Activated T-cell treated with anti-CD3 and anti-CD28 coated beads for 4 hours (primary cell): ENCODE data around the gene FKBP6.
"Not testable (repeated sequence)": the region's sequence is repeated elsewhere in the genome, so short reads cannot be mapped to it uniquely, and the experiment has no call there.

Experiments
- DNase-seq: peaks from one replicate; pipeline ENCODE4 v3.0.0-alpha.2; 2020

The FKBP6 gene

DNA sequence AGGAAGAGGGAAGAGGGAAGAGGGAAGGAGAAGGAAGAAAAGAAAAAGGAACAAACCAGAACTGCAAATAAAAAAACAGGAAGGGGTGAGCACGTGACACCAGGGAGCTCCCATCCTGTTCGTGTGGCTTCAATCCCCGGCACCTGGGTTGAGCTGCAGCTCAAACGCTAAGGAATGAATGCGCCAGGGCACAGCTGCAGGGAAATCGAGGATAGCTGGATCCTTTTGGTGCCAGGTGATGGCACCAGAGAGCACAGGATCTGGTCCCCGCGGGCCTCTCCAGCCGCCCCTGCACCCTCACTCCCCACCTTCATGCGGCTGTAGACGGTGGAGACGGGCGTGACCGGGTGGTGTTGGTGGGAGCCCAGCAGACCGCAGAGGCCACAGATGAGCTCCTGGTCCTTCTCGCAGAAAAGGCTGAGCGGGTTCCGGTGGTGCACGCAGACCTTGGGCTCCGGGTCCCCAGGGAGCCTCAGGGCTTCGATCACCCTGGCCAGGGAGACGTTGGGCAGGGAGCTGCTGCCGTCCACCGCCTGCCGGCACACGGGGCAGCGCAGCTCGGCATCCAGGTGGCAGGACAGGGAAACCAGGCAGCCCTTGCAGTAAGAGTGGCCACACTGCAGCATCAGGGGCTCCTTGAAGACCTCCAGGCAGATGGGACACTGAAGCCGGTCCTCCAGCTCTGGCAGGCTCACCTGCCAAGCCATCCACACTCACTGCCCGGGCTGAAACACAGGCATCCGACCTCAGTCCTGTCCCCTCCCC is 3.7 kb upstream of the FKBP6 start:
- peak; percentile 32 for DNase-seq

DNA sequence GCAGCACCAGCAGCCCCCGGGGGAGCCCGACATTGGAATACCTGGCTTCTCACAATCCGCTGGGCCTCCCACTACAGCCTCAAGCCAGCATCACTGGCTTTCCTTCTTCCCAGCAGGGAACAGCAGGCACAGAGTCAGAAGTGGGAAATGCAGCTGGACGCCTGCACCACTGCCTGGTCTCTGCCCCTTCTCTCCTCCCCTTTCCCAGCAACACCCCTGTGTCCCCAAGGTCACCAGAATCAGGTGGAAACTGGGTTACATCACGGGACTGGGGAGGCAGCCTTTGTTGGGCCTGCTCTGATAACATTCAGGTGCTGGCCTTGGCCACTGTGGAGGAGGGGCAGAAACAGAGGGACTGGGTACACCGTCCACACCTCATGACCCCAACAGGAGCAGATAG is 2.5 kb upstream of the FKBP6 start:
- DNase-seq: not testable (repeated sequence)

DNA sequence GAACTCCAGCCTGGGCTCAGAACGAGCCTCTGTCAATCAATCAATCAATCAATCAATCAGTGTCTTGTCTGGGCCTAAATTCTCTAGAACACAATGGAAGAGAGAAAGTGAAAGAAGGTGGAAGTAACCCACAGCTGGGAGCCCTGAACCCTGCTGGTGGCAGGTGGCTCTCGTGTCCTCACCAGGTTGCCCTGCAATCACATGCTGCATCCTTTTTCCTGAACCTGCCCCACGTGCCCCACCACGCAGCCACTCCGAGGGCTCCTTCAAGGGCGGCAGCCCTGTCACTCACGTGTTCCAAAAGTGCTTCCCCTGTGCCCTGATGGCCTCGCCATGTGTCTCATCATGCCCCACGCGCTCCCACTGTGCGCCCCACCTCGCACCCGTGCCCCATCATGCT is 512 bp upstream of the FKBP6 start:
- not testable (repeated sequence) for DNase-seq

DNA sequence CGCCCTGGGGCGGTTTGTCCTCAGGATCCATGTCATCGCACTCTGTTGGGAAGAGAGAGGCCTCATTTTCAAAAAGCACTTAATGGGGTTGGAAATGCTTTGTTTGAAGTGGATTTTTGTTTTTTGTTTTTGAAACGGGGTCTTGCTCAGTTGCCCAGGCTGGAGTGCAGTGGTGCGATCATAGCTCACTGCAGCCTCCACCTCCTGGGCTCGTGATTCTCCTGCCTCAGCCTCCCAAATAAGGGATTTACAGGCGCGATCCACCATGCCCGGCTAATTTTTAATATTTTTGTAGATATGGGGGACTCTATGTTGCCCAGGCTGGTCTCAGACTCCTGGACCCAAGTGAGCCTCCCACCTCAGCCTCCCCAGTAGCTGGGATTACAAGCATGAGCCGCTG is 735 bp downstream of the FKBP6 start:
- DNase-seq: no peak

DNA sequence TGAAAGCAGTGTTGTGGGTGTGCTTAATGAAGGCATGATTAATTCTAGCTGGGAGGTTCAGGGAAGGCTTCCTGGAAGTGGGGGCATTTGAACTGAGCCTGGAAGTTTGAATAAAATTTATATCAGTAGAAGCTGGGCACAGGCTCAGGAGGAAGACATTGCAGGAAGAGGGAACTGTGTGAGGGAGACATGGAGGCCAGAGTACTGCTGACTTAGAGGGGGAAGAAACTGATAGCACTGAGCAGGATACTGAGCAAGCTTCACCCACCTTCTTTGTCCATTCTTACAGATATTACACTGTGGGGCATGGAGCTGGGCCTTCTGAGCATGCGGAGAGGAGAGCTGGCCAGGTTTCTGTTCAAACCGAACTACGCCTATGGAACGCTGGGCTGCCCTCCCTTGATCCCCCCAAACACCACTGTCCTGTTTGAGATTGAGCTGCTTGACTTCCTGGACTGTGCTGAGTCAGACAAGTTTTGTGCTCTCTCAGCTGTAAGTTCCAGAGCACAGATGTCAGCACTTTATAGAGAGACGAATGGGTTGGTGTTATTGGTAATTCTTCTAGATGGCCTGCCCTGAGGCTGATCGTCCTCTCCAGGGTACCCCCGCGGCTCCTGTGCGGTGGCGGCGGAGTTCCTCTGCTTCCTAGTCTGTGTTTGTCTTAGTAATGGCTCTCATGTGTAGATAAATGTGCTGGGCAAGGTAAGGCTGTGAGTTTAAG is 2.1 kb downstream of the FKBP6 start:
- no peak for DNase-seq

DNA sequence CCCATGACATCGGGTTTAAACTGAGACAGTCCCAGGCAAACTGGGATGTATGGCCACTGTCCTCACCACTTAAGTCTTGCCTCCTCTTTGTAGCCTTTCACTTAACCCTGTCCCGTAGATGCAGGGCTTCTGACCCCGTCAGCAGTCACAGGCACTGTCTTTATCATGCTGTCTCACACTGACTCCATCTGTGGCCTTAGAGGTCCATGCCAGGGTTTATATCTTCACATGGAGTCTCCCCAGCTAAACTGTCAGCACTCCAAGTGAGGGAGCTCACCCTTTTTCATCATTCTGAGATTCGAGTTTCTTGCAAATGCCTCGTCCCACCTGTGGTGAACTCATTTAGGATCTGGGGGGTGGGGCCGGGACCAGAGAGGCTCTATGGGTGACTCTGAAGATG is 2.8 kb downstream of the FKBP6 start:
- no peak for DNase-seq

DNA sequence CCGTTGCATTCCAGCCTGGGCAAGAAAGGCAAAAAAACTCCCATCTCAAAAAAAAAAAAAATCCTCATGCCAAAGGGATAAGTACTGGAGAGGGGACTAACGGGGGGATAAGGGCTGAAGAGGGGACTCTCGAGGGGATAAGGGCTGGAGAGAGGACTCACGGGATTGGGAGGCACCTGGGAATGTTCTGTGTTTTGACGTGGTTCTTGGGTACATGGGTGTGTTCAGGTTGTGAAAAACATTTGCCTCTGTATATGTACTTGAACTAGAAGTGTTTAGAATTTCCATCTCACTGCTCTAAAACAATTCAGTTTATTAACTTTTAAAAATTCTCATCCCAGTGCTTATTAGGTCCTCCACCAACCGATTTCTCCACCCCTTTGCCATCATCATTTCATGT is 4.5 kb downstream of the FKBP6 start:
- DNase-seq: no peak

DNA sequence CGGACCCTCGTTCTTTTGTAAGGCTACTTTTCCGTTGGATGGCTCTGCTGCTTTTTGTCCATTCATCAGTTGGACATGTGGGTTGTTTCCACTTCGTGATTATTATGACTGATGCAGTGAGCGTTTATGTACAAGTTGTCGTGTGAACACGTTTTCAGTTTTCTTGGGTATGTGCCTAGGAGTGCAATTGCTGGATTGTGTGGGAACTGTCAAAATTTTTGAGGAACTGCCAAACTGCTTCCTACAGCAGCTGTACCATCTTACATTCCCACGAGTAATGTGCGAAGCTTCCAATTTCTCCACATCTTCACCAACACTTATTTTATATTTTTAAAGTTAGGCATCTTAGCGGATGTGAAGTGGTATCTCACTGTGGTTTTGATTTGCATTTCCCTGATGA is 10.4 kb downstream of the FKBP6 start:
- no peak for DNase-seq

DNA sequence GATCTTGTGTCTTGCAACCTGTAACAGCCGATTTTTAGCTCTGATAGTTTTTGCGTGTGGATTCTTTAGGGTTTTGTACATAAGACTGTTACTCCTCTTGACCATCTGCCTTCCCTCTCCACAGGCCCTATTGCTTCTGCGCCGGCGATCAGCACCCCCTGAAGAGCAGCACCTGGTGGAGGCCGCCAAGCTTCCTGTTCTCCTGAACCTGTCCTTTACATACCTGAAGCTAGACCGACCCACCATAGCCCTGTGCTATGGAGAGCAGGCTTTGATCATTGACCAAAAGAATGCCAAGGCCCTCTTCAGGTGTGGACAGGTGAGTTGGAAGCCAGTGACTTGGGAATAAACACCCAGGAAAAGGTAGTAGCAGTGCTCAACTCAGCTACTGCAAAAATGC is 12.6 kb downstream of the FKBP6 start:
- DNase-seq: no peak

DNA sequence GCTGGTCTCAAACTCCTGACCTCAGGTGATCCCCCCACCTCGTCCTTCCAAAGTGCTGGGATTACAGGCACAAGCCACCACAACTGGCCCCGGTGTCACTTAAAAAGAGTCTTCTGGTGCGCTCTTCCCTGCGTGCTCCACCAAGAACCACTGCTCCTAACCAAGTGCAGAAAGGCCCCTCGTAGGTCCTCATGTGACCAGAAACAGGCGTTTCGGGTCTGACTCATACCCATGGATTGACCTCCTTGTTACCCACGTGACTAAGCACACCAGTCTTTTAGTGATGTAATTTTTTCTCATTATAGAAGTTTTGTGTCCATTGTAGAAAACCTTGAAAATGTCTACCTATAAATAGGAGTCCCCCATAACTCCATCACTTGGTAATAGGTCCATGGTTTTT is 13.9 kb downstream of the FKBP6 start:
- no peak for DNase-seq

DNA sequence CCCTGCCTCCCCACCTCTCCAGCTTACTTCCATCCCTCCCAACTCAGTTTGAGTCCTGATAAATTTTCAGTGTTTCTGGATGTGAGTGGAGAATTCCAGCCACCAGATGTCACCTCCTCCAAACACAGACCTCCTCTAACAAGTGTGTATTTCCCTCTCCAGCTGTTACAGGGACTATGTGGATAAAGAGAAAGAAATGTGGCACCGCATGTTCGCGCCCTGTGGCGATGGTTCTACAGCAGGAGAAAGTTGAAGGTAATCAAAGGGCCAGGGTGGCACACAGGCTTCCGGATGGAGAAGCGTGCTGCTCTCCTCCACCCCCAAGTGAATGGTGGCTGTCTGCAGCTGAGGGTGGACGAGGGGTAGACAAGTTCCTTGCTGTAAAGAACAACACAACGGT is 14.7 kb downstream of the FKBP6 start:
- DNase-seq: no peak

DNA sequence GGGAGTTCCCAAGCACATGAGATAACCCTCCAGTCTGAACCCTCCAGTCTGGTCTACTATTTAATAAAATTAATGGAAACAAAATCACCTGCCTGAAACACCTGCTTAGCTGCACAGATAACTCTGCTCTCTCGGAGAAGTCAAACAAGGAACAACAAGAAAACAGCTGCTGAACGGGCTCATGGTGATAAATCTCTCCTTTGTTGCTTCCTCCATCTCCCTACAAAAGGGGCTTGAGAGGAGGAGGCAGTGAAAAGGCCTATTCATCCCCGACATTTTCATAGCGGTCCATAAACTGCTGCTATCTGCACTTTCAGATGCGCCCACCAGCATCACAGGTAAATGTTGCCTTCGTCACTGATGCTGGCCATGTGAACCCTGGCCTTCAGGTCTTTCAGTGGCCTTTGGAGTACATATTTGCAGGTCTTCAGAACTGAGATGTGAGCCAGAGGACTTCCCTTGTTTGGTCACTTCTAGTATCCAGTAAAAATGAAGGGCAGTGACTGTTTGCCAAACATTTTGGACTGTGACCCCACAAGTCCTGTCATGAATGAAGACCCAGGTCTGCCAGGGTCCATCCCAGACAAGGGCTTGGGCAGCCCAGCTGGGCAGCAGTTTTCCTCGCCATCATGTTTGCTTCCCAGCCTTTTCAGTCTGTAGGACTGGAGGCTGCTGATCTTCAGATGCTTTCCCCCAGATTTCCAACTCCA is 15.9 kb downstream of the FKBP6 start:
- DNase-seq: no peak

DNA sequence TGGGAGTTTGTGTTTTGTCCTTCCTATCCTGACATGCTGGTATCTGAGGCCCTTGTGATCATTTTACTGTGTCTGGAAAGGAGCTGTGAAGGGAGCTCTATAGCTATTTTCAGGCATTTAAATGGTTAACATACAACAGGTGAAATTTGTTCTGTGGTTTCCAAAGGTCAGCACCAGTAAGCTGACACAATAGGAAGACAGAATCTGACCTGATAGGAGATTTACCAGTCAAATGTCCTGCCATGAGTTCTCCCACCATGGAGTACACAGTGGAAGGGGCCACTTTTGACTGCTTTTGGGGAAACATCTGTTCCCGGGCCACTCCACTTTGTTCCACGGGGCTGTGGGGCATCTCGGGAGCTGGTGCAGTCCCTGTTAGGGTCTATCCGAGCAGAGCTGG is 17.6 kb downstream of the FKBP6 start:
- DNase-seq: no peak

DNA sequence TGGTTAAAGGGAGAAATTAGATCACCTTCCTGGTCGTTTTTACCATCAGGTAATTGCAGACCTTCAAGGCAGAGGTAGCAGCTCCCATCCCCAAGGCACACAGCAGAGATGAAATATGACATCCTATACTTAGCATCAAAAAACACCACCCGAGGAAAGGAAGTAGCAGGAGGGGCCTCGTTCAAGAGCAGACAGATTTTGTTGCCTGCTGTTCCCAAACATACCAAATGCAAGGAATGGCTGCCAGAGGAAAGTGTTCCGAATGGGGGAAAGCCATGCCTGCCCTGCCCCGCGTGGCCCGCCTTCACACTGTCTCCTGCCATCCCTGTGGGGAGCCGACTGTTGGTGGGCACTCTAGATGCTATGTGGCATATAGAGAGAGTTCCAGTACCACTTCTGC is 18.0 kb downstream of the FKBP6 start:
- no peak for DNase-seq

DNA sequence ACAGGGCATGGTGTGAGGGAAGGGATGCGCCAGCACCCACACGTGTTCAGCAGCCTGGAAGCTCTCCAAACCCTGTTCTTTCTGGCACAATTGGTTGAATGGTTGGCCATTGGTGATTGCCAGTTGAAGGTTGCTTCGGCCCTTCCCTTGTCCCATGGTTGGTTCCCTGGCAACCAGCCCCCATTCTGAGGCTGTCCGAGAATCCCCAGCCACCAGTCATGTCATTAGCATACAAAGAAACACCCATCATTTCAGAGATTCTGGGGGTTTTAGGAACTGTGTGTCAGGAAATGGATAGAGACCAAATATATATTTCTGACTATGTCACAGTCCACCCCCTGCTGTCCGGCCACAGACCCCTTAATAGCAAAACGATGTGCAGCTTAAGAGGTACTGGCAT is 21.8 kb downstream of the FKBP6 start:
- no peak for DNase-seq

DNA sequence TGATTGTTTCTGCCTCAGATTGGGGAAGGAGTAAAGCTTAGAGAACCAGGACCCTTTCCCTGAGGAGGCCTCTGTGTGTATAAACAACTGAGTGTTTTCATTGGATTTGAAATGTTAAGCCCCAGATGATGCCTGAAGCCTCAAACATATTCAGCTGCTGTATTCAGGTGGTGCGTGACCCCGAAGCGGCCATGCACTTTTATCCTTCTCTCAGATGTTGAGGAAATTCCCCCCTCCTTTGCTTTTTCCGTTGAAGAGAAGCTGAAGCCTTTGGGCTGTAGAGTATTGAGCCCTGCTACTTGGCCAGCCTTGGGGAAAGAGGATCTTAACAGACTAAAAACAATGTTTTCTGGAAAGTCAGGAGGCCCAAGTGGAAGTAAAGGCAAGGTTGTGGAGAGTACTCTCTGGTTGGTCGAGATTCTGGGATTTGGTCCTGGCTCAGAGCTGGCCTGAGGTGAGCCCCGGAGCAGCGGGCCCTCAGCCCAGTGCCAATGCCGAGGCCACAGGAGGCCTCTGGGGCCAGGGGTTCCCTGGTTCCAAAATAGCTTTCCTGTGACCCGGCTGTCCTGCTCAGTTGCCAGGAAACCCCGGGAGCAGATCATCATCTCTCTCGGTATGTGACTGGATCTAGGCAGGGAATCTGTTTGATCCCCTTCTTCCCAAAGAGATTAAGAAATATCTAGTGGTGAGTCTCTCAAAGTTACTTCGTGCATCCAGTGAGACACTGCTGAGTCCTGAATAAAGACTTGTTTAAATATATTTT is 22.5 kb downstream of the FKBP6 start:
- DNase-seq: no peak

DNA sequence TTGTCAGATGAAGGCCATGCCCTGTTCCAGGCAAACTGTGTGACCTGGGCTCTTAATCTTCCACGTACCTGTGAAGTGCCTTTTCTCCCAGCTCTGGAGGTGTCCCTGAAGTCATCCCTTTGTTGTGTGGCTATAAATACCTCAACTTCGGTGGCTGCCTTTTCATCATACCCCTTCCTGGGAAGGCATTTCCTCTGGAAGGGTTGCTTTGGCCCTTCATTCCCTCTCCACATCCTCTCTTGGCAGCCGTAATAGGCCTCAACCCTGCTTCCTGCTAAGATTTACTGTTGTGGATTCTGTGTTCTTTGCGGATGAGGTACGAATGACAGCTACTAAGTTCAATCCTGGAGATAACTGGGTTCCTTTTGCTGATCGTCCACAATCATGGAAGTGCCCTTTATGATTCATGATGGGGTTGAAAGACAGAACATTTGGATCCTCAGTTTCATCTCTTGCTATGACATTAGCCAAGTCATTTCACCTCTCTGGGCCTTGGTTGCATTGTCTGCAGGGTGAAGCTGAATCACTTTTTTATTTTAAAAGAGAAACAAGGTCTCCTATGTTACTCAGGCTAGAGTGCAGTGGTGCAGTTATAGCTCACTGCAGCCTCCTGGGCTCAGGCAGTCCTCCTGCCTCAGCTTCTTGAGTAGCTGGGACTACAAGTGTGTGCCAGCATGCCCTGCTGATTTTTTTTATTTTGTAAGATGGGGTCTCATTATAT is 23.6 kb downstream of the FKBP6 start:
- DNase-seq: no peak

DNA sequence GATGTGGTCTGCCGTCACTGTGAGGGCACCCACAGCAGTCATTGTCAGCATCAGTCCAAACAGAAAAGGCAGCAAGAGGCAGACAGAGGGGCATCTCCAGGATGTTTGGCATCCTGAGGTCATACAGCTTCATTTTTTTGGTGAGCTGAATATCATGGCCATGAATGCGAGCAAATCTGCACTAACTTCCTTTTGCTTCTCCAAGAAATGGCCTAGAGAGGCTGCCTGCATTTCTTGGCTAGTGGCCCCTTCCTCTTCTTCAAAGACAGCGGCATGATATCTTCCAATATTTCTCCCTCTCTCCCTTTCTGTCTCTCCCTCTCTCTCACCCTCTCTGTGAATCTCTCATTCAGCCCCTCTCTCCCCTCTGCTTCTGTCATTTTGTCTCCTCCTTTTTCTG is 24.8 kb downstream of the FKBP6 start:
- no peak for DNase-seq

DNA sequence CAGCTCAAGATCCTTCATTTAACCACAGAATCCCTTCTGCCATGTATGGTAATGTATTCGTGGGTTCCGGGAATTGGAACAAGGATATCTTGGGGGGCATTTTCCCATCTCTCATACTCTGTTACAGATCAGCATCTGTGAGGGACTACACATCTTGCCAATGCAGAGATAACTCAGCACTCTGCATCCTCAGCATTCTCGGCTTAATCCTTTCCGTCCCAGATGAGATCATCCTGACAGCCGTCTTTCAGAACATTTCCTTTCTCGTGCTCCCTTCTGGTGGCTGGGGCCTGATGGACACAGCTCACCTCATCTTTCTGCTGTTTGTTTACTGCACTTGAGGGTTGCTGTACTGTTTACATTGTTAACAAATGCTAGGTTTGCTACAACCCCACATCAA is 25.3 kb downstream of the FKBP6 start:
- DNase-seq: no peak

DNA sequence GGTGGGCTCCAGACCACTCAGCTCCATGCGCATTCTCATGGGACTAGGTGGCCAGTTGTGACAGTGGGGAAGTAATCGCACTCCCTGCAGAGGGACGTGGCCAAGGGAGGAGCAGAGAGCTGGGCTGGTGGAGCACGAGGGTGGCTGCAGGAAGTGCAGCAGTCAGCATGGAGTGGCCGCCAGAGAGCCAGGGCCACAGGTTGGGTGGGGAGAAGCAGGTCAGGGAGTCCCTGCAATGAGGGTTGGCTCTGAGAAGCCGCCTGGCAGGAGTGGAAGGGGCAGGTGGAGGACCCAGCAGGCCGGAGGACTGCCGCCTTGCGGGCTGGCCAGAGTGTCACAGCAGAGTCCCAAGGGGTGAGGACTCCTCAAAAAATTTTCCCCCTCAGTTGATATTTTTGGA is 26.2 kb downstream of the FKBP6 start:
- DNase-seq: no peak

DNA sequence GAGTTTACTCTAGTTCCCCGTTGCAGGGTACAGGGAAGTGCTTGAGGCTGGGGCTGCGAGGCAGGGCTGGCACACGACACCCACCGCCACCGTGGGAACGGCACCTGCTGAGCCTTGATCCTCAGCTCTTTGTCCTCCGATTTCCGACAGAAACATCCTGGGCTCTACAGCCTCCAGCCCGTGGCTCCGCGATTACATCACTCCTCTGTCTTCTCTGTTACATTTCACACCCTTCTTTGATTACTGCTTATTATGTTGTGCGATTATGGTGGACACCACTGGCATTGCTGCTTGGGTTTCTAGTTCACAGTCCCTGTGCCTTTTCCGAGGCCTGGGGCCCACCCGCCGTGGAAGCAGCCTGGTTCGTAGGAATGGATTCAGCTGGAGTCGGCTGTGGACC is 26.9 kb downstream of the FKBP6 start:
- DNase-seq: no peak

DNA sequence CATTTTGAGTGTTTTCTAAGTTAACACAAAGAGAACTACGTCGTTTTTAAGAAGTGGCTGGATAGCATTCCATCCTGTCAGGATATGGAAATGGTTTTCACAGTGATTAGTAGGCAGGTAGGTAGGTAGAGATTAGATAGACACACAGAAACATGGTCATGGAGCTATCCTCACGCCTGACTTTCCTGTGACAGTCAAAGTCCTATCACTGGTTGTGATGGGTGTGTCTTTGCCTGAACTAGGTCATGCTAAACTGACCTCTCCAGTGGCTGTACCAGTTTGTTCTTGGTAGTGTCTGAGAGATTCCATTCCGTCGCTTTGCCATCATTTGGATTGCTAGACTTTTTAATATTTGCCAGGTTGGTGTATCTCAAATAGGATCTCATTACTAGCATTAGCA is 28.2 kb downstream of the FKBP6 start:
- no peak for DNase-seq
